B cell (primary cell): ENCODE measurements around the gene DDOST. TPM values are rescaled to one million over a fixed set of nuclear protein-coding genes. Genes with fewer than 3 reads are reported as not detected.

ENCODE experiments used
- ATAC-seq: fragments of 200-7000 bp; cut with Tn5 transposase; one replicate; pipeline ENCODE4 v1.10.0; 2021; ENCODE audit warnings: low read depth, mild to moderate bottlenecking, moderate number of reproducible peaks, moderate library complexity
- CTCF ChIA-PET: fragments of 350-600 bp; sonication (Branson Sonifier 250); formaldehyde crosslinking; loops from one replicate; lab custom pipeline; 2021; ENCODE audit warnings: antibody characterized with exemption, inconsistent platforms; lab: Charles Lee
- POLR2A ChIA-PET: fragments of 350-600 bp; sonication (Branson Sonifier 250); formaldehyde crosslinking; loops from one replicate; lab custom pipeline; 2021; ENCODE audit warnings: antibody characterized with exemption; lab: Charles Lee
- DNase-seq: peaks from one replicate; pipeline ENCODE4 v3.0.0; 2013
- H2AFZ ChIP-seq: 2 replicates; pipeline ENCODE4 v1.6.1; 2012; ENCODE audit warnings: mild to moderate bottlenecking, low read depth, low read length; ENCODE audit not compliant: insufficient read depth, poor library complexity, severe bottlenecking
- H3K27ac ChIP-seq, 2 donors: 1 replicate in 1 of 2; 2 replicates in 1 of 2; pipeline ENCODE4 v1.5.1; 2012 to 2013; ENCODE audit warnings: low read length in 2 of 2, mild to moderate bottlenecking in 2 of 2, moderate library complexity in 1 of 2
- H3K27me3 ChIP-seq, 4 experiments: fragments of 200-600 bp in 1 of 4; sonication (generic) in 1 of 4; replicated peaks in 1 of 4; 1 replicate in 2 of 4; 2 replicates in 2 of 4; pipeline versions ENCODE4 v1.6.1 to v1.7.0; 2013 to 2016; ENCODE audit warnings: low read length in 3 of 4, mild to moderate bottlenecking in 2 of 4, mixed read lengths in 1 of 4, moderate library complexity in 1 of 4; ENCODE audit not compliant: insufficient read depth in 4 of 4, control insufficient read depth in 3 of 4; ENCODE audit errors: control extremely low read depth in 1 of 4
- H3K36me3 ChIP-seq, 2 experiments: replicated peaks in 1 of 2; 1 replicate in 1 of 2; 2 replicates in 1 of 2; pipeline versions ENCODE4 v1.6.1 to v1.7.1; 2013; ENCODE audit warnings: low read length in 1 of 2; ENCODE audit not compliant: insufficient read depth in 2 of 2, control insufficient read depth in 1 of 2; ENCODE audit errors: control extremely low read depth in 1 of 2, extremely low read depth in 1 of 2
- H3K4me1 ChIP-seq, 2 donors: fragments of 200-600 bp in 1 of 2; sonication (generic) in 1 of 2; 1 replicate in 1 of 2; 2 replicates in 1 of 2; pipeline versions ENCODE4 v1.5.1 to v1.6.1; 2013 to 2017; ENCODE audit warnings: low read length in 2 of 2; ENCODE audit not compliant: control insufficient read depth in 2 of 2, insufficient read depth in 2 of 2
- H3K4me2 ChIP-seq: replicated peaks from 2 replicates; pipeline ENCODE3; 2012; ENCODE audit warnings: mild to moderate bottlenecking, low read depth, low read length; ENCODE audit not compliant: poor library complexity, severe bottlenecking
- H3K4me3 ChIP-seq, 5 experiments: fragments of 200-600 bp in 1 of 5; sonication (generic) in 1 of 5; 1 replicate in 3 of 5; 2 replicates in 2 of 5; pipeline versions ENCODE4 v1.5.1 to v1.7.0; 2011 to 2016; ENCODE audit warnings: low read length in 4 of 5, mild to moderate bottlenecking in 4 of 5, low read depth in 2 of 5, control low read depth in 1 of 5, moderate library complexity in 1 of 5; ENCODE audit not compliant: insufficient read depth in 1 of 5; ENCODE audit errors: control extremely low read depth in 1 of 5, extremely low read depth in 1 of 5
- H3K79me2 ChIP-seq: fragments of 200-600 bp; sonication (generic); one replicate; pipeline ENCODE4 v1.6.0; 2016; ENCODE audit warnings: low read length; ENCODE audit not compliant: control insufficient read depth, insufficient read depth
- H3K9ac ChIP-seq: fragments of 200-600 bp; sonication (generic); 2 replicates; pipeline ENCODE4 v1.6.1; 2017; ENCODE audit warnings: mild to moderate bottlenecking, low read length, moderate library complexity
- H3K9me3 ChIP-seq, 3 donors: one replicate each; pipeline versions ENCODE4 v1.6.1 to v1.7.1; 2013; ENCODE audit warnings: low read length in 2 of 3; ENCODE audit not compliant: control insufficient read depth in 2 of 3, insufficient read depth in 1 of 3; ENCODE audit errors: control extremely low read depth in 1 of 3
- H4K20me1 ChIP-seq: 2 replicates; pipeline ENCODE4 v1.6.0; 2012; ENCODE audit warnings: mild to moderate bottlenecking, low read length; ENCODE audit not compliant: insufficient read depth, control insufficient read depth, poor library complexity, severe bottlenecking
- H3K27ac Mint-ChIP-seq: one replicate; pipeline ENCODE4 v1.8.0; 2021; ENCODE audit warnings: mixed read lengths
- H3K27me3 Mint-ChIP-seq: one replicate; pipeline ENCODE4 v1.8.0; 2021; ENCODE audit warnings: mixed read lengths
- H3K4me1 Mint-ChIP-seq: one replicate; pipeline ENCODE4 v1.8.0; 2021; ENCODE audit warnings: mixed read lengths
- H3K4me3 Mint-ChIP-seq: one replicate; pipeline ENCODE4 v1.8.0; 2021; ENCODE audit warnings: mixed read lengths
- H3K9me3 Mint-ChIP-seq: one replicate; pipeline ENCODE4 v1.8.0; 2022; ENCODE audit warnings: mixed read lengths; ENCODE audit not compliant: insufficient read depth
- CTCF ChIP-seq: fragments of 200-600 bp; IDR thresholded peaks from one replicate; pipeline ENCODE4 v1.8.0; 2022; ENCODE audit warnings: antibody characterized with exemption, mild to moderate bottlenecking
- EZH2 ChIP-seq: IDR thresholded peaks from 2 replicates; pipeline ENCODE4 v1.6.1; 2012; ENCODE audit warnings: borderline replicate concordance, low read depth, mild to moderate bottlenecking, moderate library complexity, low read length; ENCODE audit not compliant: insufficient read depth, poor library complexity, severe bottlenecking
- WGBS: methylation state at CpG from one replicate; pipeline ENCODE4 v1.1.5; 2013; ENCODE audit warnings: missing lambda C conversion rate; ENCODE audit not compliant: insufficient coverage; 5-methylcytosine and 5-hydroxymethylcytosine counted together
- intact Hi-C: fragments of 100-400 bp; cut with micrococcal nuclease; formaldehyde crosslinking; loops from one replicate; pipeline ENCODE4 v1.10.0; 2022
- polyA plus RNA-seq: library from polyadenylated mRNA; depleted of rRNA; stranded (reverse); fragments of >200 nt; gene quantifications from 2 replicates; pipeline ENCODE4 v1.2.3, GENCODE V29; 2012
- total RNA-seq, 2 donors: library from RNA; stranded (reverse); fragments of 120-200 nt in 1 of 2; gene quantifications; 1 replicate in 1 of 2; 2 replicates in 1 of 2; pipeline versions ENCODE4 v1.2.3 to v1.2.4, GENCODE V29; 2013 to 2022

The DDOST gene
- total and polyA plus RNA-seq, 2 donors (not counting 1 experiment from before 2014, with no cell fraction given) = 73.5 to 99.2 TPM

- no peaks in the 10 kb centered on the region for H3K79me2 ChIP-seq
- H3K27ac Mint-ChIP-seq = peak within 1 kb of the TSS; percentile 85
- H4K20me1 ChIP-seq = no peaks in the 10 kb centered on the region
- peak within 1 kb of the TSS; percentile 93 for H3K4me3 Mint-ChIP-seq
- peaks cover 8 to 16% of the 10 kb centered on the region in 2 donors for H3K4me1 ChIP-seq
- H3K27me3 ChIP-seq = no peaks in the 10 kb centered on the region
- CTCF ChIA-PET = interaction anchor here (0.6 to 3.2 kb wide), 16 partner anchors 8 to 510 kb away, joined by 3 to 21 read pairs (median 4); partner anchors contain the start of genes DDOST and MUL1
- peak within 1 kb of the TSS; percentile 100 for H2AFZ ChIP-seq
- H3K4me1 Mint-ChIP-seq = peaks cover 14% of the 10 kb centered on the region
- POLR2A ChIA-PET = interaction anchor here (0.6 to 1.5 kb wide), 5 partner anchors 28 to 751 kb away, joined by 3 to 5 read pairs (median 3); partner anchors contain the start of genes DDOST, MUL1 and OTUD3
- H3K9ac ChIP-seq = peak within 1 kb of the TSS; percentile 69
- H3K9me3 Mint-ChIP-seq = peaks cover 3% of the 10 kb centered on the region
- H3K36me3 ChIP-seq = peaks cover 0 to 2% of the 10 kb centered on the region in 2 experiments
- intact Hi-C loops = loop anchor here (1.0 to 5.0 kb wide), 4 partner anchors 28 to 1819 kb away; partner anchors contain the start of genes DDOST and ZBTB40
- no peaks in the 10 kb centered on the region for H3K27me3 Mint-ChIP-seq
- WGBS = under 1% methylated on average over 84 of the region's 93 CpGs
- H3K27ac ChIP-seq = peak within 1 kb of the TSS; percentile 48 to 59
- H3K9me3 ChIP-seq = no peaks in the 10 kb centered on the region
- ATAC-seq (peak; percentile 92), DNase-seq (peak; percentile 91)
- peak within 1 kb of the TSS; percentile 56 to 98 (median 90) for H3K4me3 ChIP-seq
- peak within 1 kb of the TSS; percentile 100 for H3K4me2 ChIP-seq
- TF ChIP-seq CTCF (peak; percentile 97), EZH2 (no peak)
Observed at GRCh38 chr1:20633190-20634064, 27.7 kb downstream of the DDOST start, which contains the start of gene PINK1. Gene PINK1, plus strand, starts transcription at chr1:20633458. Its CDS starts 91 bp downstream, at chr1:20633549.
